HG02571 (cell line): ENCODE measurements around the gene IKZF1.

ENCODE experiments used
- ATAC-seq: cut with Tn5 transposase; IDR thresholded peaks from one replicate; pipeline ENCODE4 v1.9.1; 2021; ENCODE audit warnings: mild to moderate bottlenecking, moderate library complexity; ENCODE audit not compliant: unreplicated experiment

IKZF1 gene

GRCh38 chr7:50304129-50304910 lies at the start of gene IKZF1:
IKZF1 (plus strand) TSS chr7:50304716; CDS start chr7:50319062, 14,346 bp downstream.
- peak; percentile 27 for ATAC-seq

DNA sequence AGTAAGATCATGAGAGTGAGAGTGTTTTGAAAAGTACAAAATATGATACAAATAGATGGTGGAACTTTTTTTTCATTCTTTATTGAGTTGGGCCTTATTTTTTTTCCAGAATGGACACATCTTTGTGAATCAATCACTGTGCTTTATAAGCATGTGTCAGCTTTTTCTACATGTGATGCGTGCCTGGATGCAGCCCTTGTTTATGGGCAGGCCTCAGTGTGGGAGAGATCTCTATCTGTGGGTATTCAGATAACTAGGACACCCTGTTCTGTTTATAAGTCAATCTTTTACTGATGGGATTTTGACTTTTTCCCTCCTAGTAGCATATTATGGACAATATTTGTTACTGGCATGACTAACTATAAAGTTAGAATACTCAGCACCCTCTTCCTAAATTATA lies 42.9 kb upstream of the IKZF1 start:
- ATAC-seq: no peak

DNA sequence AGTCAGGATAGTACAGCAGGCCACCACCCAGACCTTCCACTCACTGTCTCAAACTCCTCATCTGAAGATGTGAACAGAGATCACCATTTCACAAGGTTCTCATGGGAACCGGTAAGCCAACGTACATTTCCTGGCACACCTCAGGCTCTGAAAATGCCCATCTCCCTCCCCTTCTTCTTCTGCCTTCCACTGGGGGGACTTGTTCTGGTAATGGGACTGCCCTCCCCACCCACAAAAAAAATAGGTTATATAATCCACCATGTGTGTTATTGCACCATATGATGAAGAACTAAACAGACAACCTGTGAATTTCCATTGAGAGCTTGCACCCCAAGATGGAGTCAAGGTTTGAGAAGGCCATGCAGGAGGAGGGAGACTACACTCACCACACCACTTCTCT lies 42.1 kb upstream of the IKZF1 start:
- ATAC-seq: no peak

DNA sequence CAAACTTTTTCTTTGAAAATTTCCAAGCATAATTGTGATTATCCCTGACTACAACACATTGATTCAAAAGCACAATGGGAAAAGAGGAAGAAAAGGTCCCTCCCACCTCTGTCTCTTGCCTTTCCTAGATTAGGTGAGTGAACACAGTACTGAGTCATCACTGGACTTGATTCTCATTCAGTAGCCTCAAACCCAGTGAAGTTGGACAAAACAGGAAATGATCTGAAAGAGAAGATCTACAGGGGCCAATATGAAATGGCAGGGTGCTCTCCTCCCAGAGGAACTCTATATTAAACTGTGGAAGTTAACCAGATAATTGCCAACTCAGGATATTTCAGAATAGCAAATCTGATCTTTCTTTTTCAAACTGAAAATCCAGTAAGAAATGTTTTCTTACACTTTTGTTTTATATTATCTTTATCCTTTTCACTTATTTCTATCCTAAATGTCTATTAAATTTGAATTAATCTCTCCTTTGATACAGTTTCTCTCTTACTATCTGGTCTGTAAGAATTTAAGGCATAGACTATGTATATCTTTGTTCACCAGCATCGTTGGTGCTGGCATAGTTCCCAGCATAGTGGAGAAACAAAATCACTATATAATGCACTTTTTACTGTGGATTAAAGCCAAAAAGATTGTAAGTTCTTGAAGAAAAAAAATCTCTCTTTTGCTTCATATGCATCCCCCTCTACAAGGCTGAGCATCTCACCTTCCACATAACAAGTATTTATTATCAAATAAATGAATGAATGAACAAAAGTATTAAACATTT lies 41.4 kb upstream of the IKZF1 start:
- peak; percentile 43 for ATAC-seq

DNA sequence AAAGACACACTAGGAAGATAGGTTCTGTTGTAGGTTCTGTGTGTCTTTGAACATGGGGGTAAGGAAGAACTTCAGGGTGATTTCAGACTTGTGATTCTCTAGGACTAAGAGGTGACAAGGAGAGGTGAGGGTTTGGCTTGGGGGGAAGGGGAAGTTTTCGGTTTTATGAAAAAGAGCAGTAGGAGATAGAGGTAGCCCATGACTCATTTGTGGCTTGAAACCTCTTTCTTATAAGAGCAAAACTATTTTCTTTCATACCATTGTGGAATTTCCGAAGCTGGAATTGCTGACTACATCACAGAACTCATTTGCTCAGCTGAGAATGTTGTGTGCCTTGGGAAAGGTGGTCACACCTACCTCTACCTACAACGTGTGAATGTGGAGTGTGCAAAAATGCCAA lies 39.6 kb upstream of the IKZF1 start:
- ATAC-seq: no peak

- no peak for ATAC-seq
Measured at GRCh38 chr7:50265968-50266634, 38.4 kb upstream of the IKZF1 start.

GRCh38 chr7:50266635-50267386 lies 37.7 kb upstream of the IKZF1 start:
- ATAC-seq: peak; percentile 49

DNA sequence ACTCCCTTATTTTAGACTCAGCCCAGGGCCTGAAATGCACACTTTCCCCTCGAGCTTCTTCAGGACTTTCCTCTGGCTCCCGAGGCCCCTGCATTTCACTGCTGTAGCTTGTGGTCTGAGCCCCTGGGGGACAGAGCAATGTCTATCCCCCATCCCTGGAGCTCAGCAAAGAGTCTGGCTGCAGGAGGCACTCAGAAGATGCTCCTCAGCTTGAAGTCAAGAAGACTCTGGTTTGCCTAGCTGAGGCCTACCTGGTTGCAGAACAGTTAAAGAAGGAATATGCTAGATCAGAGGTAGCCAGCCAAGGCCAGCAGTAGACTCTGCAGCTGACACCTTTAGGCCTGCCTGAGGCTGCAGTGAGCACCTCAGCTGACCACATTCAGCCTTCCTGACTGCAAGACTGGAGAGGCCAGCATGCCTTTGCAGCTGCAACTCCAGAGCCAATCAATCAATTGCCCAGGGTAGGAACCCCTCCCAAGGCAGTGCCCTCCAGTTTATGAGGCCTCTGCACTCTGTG lies 36.9 kb upstream of the IKZF1 start:
- ATAC-seq: no peak

- ATAC-seq: no peak
Measured at GRCh38 chr7:50268223-50268622, 36.3 kb upstream of the IKZF1 start.

DNA sequence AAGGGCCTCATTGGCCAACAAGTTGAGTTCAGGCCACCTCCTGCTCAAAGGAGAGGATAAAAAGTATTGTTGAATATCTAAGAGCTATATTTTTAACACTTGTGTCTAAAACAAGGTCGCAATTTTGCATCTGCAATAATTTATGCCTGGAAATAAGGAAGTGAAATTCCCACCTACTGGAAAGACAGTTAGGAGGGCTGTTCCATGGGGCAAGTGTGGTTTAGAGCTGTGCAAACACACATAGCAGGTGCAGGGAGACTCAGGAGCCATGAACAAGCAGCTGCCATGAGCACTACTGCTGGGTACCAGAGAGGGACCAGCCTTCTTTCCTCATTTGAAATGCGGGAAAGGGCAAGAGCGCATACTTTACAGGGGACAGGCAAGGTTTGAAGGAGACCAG lies 35.5 kb upstream of the IKZF1 start:
- no peak for ATAC-seq

DNA sequence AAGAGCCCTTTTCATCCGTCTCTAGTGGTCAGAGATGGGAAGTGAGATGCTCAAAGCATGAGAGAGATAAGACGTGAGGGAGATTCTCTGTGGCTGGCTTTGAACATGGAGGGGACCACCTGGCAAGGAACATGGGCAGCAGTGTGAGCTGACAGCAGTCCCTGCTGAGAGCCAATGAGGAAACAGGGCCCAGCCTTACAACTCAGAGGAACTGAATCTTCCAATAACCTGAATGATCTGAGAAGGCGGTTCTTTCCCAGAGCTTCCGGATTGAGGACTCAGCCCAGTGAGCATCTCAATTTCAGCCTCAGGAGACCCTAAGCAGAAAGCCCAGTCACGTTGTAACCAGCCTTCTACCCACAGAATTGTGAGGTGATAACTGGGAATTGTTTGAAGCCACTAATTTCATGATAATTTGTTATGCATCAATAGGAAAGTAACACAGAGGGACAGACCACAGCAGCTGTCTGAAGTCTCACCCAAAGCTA lies 33.9 kb upstream of the IKZF1 start:
- peak; percentile 19 for ATAC-seq

- ATAC-seq: no peak
Measured at GRCh38 chr7:50272808-50273207, 31.7 kb upstream of the IKZF1 start.

DNA sequence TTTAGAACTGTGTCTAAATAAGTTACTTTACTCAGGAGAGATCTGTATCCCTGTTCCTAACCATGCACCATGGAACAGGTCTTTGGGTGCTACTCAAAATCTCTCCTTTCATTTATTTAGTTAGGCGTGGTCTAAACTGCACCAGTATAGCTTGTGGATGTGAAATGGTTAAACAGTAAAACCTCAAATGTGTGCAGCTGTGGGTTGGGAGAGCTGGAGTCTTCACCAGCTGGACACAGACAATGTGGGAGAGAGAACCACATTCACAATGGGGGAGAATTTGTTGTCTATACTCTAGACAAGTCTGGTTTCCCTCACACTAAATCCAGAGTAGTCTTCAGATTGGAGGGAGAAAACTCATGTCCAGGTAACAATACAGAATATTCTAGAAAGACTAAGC lies 31.2 kb upstream of the IKZF1 start:
- no peak for ATAC-seq

GRCh38 chr7:50273870-50274269 lies 30.6 kb upstream of the IKZF1 start:
- no peak for ATAC-seq

- no peak for ATAC-seq
Measured at GRCh38 chr7:50274361-50274760, 30.2 kb upstream of the IKZF1 start.

- ATAC-seq: no peak
Measured at GRCh38 chr7:50275430-50275829, 29.1 kb upstream of the IKZF1 start.

DNA sequence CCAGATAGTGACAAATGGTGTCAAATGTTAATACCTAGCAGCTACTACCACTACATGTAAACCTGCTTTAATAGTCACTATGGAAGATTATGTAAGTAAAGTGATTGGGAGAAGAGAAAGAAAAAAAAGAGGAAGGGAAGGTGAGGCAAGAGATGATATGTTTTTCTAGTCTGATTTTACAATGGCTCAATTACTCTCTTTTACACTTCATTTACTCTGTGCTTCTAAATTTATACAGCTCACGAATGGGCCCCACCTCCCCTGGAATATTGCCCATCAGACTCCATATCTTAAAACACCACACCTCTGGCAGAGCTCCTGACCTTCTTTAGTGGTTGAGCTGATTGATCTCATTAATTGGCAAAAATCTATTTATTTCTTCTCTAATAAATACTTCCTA lies 28.0 kb upstream of the IKZF1 start:
- no peak for ATAC-seq

- ATAC-seq: no peak
Measured at GRCh38 chr7:50278120-50278519, 26.4 kb upstream of the IKZF1 start.

GRCh38 chr7:50281680-50282445 lies 22.7 kb upstream of the IKZF1 start:
- peak; percentile 92 for ATAC-seq
